Measurements from ENCODE around the gene FRMPD3.
A peak's percentile ranks its signal among the peaks of the same experiment; 100 is the strongest.

FRMPD3 gene

DNA sequence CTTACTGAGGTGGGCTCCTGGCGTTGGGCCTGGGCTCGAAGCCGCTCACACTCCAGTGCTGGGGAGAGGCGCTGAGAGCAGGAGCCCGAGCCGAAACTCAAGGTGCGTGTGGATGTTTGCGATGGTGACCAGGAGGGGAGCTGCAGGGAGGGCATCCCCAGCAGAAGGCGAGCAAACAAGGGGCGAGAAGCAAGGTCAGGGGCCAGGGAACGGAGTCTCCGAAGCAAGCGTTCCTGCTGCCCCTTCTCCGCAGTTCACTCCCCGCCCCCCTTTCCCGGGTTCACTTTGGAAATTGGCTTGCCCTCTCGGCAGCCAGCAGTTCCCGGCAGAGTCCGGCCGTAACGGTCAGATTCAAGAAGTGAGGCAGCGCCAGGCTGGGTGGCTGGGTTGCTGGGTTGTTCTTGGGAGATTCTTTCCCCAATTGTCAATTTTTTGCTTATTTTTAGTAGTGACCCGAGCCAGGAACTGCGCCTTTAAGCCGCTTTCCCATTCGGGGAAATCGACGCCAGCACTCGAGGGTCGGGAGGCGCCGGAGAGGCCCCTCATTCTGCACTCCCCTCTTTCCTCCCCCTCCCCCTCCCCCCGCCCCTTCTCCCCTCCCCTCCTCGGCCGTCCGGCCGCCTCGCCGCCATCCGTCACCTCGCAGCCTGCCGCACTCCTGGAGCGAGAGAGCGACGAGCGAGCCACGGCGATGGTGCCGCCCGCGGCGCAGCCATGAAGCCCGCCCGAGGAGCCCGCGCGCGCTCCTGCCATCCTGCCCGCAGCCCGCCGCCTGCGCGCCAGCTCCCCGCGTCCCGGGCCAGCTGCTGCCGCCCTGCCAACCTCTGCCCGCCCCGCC, at the start of gene FRMPD3:
Gene FRMPD3 (plus strand): TSS at position 655 of the 838 bp plus-strand sequence. CDS start 76,937 bp downstream, outside the sequence.
- Mint-ChIP-seq H3K27me3 (peaks cover 21 to 28% of the 10 kb centered on the region in 2 donors), H3K9me3 (no peaks in the 10 kb centered on the region), H3K4me1 (peaks cover 20 to 47% of the 10 kb centered on the region in 2 donors), H3K36me3 (no peaks in the 10 kb centered on the region), H3K27ac (peak within 1 kb of the TSS; percentile 65), H3K4me3 (peak within 1 kb of the TSS; percentile 78 to 83)
- peak; percentile 46 to 55 for ATAC-seq (replicated peaks)
- DNase-seq: no peak

DNA sequence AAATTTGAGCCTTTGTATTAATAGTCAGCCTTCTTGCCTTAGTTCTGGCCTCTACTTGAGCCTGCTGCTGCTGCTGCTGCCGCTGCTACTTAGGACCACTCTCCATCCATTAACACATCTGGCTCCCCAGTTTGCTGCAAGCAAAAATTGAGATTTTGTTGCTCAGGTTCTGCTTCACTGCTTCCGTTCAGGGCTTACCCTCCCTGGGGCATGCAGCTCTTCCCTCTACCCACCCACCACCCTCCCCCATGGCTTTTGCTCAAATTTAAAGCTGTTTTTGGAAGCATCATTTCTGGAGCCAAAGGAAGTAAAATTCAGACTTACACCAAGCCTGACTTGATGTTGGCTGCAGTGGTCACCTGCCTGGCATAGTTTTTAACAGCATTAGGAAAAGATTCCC, 28.9 kb upstream of the FRMPD3 start:
- DNase-seq (no peak), ATAC-seq (replicated peaks) (no peak)
- Mint-ChIP-seq H3K27me3 (peaks cover 26 to 30% of the 10 kb centered on the region in 2 donors), H3K36me3 (peaks cover 0 to under 1% of the 10 kb centered on the region in 2 donors), H3K9me3 (peaks cover 0 to 2% of the 10 kb centered on the region in 2 donors), H3K27ac (no peak overlapping the region), H3K4me3 (no peak overlapping the region), H3K4me1 (peaks cover 0 to 3% of the 10 kb centered on the region in 2 donors)

DNA sequence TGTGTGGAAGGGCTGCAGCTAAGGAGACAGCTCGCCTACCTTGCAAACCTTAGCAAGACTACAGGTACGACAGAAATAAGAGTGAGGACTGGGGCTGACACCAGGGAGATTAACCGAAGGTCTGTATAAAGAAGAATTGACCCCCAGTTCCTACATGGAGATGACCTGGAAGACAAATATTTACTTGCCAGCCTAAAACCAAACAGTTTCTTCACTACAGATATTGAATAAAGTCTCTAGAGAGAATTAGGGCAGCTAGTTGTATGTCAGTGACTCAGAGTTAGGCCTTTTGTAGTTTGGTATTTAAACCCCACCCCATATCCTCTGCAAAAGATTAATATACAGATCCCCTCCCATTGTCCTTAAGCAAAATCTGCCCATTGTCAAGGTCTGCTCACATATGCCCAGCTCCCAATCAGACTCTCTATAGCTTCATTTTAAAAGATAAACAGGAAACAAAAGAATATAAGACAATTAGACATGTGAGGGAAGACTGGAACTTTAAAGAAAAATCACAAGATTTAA, 28.1 kb upstream of the FRMPD3 start:
- peaks cover 0 to 3% of the 10 kb centered on the region in 2 donors for H3K4me1 Mint-ChIP-seq
- H3K27me3 Mint-ChIP-seq: peaks cover 26 to 35% of the 10 kb centered on the region in 2 donors
- DNase-seq: no peak
- no peak overlapping the region for H3K27ac Mint-ChIP-seq
- H3K4me3 Mint-ChIP-seq: no peak overlapping the region
- ATAC-seq (replicated peaks): no peak
- peaks cover 4 to 7% of the 10 kb centered on the region in 2 donors for H3K9me3 Mint-ChIP-seq
- peaks cover 0 to 1% of the 10 kb centered on the region in 2 donors for H3K36me3 Mint-ChIP-seq

DNA sequence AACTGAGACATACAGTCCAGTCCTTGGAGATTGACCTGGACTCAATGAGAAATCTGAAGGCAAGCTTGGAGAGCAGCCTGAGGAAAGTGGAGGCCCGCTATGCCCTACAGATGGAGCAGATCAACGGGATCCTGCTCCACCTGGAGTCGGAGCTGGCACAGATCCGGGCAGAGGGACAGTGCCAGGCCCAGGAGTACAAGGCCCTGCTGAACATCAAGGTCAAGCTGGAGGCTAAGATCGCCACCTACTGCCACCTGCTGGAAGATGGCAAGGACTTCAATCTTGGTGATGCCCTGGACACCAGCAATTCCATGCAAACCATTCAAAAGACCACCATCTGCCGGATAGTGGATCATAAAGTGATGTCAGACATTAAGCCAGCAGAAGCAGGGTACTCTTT, 20.4 kb upstream of the FRMPD3 start:
- no peak overlapping the region for H3K27ac Mint-ChIP-seq
- no peaks in the 10 kb centered on the region for H3K4me1 Mint-ChIP-seq
- no peak overlapping the region for H3K4me3 Mint-ChIP-seq
- H3K9me3 Mint-ChIP-seq: peaks cover 4 to 7% of the 10 kb centered on the region in 2 donors
- H3K27me3 Mint-ChIP-seq: peaks cover 15 to 19% of the 10 kb centered on the region in 2 donors
- ATAC-seq (replicated peaks) (no peak), DNase-seq (no peak)
- peaks cover 0 to 1% of the 10 kb centered on the region in 2 donors for H3K36me3 Mint-ChIP-seq

DNA sequence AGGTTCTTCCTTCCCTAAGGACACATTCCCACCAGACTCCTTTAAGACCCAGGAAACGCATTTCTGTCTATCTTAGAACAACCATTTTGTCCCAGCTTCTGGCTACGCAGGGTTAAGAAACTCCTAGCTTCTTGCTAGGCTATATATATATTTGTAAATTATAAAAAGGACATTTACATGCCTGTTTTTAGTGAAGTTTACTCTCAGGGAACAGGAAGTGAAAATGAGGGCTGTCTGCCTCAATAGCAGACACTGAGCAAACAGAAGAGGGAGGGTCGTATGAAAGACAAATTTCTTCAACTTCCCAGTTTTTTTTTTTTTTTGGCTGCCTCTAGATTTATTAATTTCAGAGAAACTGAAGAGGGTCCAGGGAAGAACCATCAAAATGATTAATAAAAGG, 9.3 kb upstream of the FRMPD3 start:
- no peaks in the 10 kb centered on the region for H3K27me3 Mint-ChIP-seq
- no peak overlapping the region for H3K4me3 Mint-ChIP-seq
- H3K36me3 Mint-ChIP-seq: no peaks in the 10 kb centered on the region
- DNase-seq (no peak), ATAC-seq (replicated peaks) (peak; percentile 27 to 51)
- peaks cover 20 to 53% of the 10 kb centered on the region in 2 donors for H3K4me1 Mint-ChIP-seq
- H3K27ac Mint-ChIP-seq: no peak overlapping the region
- no peaks in the 10 kb centered on the region for H3K9me3 Mint-ChIP-seq

DNA sequence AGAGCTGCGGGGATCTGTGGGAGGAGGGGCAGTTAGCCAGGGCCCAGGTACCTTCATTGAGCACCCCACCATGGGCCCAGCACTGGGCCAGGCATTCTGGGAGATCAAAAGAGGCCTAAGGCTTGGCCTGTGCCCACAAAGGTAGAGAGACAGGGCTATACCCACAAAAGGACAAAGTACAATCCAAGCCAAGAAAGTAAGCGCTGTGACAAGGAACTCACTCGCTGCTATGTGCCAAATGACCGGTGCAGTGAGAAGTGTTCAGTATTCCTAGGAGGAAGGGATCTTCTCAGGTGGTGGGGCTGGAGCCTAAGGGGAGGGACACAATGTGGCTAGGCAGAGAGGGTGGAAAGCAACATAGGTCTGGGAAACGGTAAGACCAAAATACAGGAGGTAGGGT, 8.8 kb upstream of the FRMPD3 start:
- Mint-ChIP-seq H3K27ac (no peak overlapping the region), H3K4me3 (no peak overlapping the region), H3K27me3 (no peaks in the 10 kb centered on the region), H3K9me3 (no peaks in the 10 kb centered on the region), H3K4me1 (peaks cover 20 to 58% of the 10 kb centered on the region in 2 donors), H3K36me3 (no peaks in the 10 kb centered on the region)
- DNase-seq (no peak), ATAC-seq (replicated peaks) (peak in 1 of 2 donors; percentile 10)

DNA sequence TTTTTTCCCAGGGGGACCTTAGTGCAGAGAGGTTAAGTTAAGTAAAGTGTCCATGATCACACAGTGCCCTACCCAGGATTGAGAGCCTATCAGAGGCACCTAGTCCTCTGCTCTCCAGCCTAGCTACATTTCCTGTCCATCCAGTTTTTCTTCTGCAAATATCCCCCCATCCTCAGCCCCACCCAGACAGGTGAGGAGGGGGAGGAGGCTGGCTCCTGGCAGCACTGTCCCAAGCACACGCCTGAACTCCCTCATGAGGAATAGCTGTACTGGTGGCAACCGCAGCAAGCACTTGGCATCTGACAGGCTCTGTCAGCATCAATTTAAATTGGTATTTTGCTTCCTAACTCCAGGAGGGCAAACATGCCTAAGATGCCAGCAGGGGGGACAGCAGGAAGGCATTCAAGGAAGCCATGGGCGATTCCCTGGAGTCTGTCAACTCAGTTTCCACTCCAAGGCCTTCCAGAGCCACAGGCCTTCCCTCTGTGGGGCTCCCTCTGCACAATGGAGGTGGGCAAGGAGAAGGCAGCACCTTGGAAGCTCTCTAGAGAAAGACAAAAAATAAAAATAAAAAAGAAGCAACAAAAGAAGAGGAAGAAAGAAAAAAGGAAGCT, 6.4 kb upstream of the FRMPD3 start:
- no peak for ATAC-seq (replicated peaks)
- no peaks in the 10 kb centered on the region for H3K9me3 Mint-ChIP-seq
- H3K27ac Mint-ChIP-seq: no peak overlapping the region
- no peaks in the 10 kb centered on the region for H3K36me3 Mint-ChIP-seq
- H3K4me1 Mint-ChIP-seq: peaks cover 20 to 59% of the 10 kb centered on the region in 2 donors
- H3K4me3 Mint-ChIP-seq: no peak overlapping the region
- DNase-seq: no peak
- H3K27me3 Mint-ChIP-seq: no peaks in the 10 kb centered on the region

DNA sequence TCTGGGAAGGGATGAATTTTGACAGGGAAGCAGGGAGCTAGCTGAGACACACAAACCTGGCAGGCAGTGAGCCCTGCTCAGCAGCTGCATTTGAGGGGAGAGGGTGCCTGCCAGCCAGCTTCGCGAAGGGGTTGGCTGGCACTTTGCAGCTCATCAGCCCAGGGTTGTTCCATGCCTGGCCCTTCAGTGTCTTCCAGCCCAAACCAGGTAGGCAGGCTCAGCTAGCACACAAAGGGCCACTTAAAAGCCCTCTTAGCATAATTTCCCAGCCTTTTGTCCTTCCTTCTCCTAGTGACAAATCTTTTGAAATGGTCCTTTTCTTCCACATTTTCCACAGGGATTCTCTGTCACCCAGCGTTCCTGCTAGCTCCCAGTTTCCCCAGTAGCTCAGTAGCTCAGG, 4.3 kb upstream of the FRMPD3 start:
- Mint-ChIP-seq H3K9me3 (no peaks in the 10 kb centered on the region), H3K4me3 (no peak overlapping the region), H3K4me1 (peaks cover 20 to 58% of the 10 kb centered on the region in 2 donors), H3K36me3 (no peaks in the 10 kb centered on the region), H3K27me3 (peaks cover 7 to 8% of the 10 kb centered on the region in 2 donors), H3K27ac (no peak overlapping the region)
- ATAC-seq (replicated peaks): no peak
- DNase-seq: no peak

DNA sequence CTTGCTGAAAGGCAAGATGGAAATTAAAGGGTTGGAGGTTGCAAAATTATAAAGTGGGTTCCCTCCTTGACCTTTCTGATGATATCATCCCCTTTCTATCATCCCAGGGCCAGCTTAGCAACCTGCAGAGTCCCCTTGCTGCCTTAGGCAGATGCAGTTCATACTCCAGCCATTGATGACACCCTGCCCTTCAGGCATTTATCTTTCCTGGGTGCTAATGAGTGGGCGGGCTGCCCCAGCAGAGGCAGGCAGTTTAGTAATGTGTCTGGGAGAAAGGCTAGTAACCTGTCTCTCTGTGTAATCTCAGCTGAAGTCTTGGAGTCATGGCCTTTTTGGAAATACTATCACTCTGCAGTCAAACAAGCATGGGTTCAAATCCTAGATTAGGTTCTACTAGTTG, 3.8 kb upstream of the FRMPD3 start:
- Mint-ChIP-seq H3K9me3 (no peaks in the 10 kb centered on the region), H3K27me3 (peaks cover 11 to 12% of the 10 kb centered on the region in 2 donors), H3K4me1 (peaks cover 19 to 58% of the 10 kb centered on the region in 2 donors), H3K4me3 (no peak overlapping the region), H3K27ac (no peak overlapping the region), H3K36me3 (no peaks in the 10 kb centered on the region)
- ATAC-seq (replicated peaks): no peak
- no peak for DNase-seq

DNA sequence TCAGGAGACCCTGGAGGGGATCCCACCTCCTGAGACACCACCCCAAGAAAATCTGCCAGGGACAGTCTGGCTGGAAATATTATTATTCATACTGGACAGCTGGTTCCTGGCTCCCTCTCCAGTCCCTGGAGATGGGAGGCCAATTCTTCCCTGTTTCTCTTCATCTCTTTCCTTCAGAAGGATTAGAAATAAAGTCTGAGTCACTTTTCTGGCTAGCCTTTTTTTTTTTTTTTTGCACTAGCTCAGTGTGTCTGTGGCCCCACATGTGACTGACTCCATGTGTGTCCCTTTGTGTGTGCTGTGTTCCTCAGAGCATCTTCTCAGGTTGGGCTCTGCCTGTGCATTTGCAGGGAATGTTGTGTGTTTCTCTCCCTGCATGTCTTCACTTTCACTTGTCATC, 1.8 kb upstream of the FRMPD3 start:
- no peaks in the 10 kb centered on the region for H3K36me3 Mint-ChIP-seq
- ATAC-seq (replicated peaks) (no peak), DNase-seq (no peak)
- peaks cover 24 to 62% of the 10 kb centered on the region in 2 donors for H3K4me1 Mint-ChIP-seq
- H3K4me3 Mint-ChIP-seq: no peak overlapping the region
- H3K27ac Mint-ChIP-seq: no peak overlapping the region
- peaks cover 21 to 27% of the 10 kb centered on the region in 2 donors for H3K27me3 Mint-ChIP-seq
- H3K9me3 Mint-ChIP-seq: no peaks in the 10 kb centered on the region

DNA sequence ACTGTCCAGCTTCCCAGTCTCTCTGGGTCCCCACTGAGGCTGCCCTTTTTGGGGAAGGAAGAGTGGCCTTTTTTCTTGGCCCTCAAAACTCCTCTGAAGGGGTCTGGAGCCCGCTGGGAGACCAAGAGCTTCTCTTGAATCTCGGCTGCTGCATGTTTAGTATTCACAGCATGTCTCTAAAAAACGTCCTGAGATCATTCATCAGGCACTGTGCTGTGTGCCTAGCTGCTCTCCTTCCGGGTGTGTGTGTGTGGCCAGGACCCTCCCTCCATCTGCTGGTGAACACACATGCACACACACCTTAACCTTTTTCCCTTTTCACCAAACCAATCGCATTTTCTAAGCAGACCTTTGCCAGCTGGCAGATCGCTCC, 841 bp upstream of the FRMPD3 start:
- ATAC-seq (replicated peaks): peak; percentile 14 to 22
- Mint-ChIP-seq H3K27me3 (peaks cover 21 to 28% of the 10 kb centered on the region in 2 donors), H3K4me3 (peak overlapping the region; percentile 68 to 83), H3K36me3 (no peaks in the 10 kb centered on the region), H3K9me3 (no peaks in the 10 kb centered on the region), H3K4me1 (peaks cover 24 to 53% of the 10 kb centered on the region in 2 donors), H3K27ac (peak overlapping the region; percentile 65)
- DNase-seq: no peak

DNA sequence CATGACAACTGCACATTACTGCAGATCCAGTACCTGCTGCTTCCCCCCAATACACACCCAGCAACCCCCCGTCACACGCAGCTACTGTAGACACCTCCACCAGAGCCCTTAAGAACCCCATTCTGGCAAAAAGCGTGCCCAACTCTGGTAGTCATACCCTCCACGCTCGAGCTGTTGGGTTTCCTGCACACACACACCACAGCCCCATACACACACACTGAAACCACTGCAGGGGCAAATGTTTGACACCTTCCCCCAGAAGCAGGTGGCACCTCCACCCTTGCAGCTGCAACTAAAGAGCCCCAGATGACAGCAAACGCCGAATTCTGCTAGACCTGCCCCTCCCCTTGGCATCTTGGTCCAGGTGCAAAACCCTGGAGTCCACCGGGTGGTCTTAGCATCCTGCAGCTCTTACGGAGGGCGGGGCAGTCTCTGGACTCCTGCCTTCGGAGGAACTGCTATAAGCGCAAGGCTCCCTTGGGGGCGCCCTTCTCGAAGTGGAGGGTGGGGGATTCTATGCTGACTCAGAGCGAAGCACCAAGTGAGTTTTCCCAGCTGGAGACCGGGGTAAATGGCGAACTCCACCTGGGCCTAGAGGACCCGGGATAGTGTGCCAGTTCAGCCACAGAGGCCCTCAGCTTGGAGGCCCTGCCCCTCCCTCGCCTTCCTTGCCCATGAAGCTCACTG, 1.5 kb downstream of the FRMPD3 start:
- DNase-seq (no peak), ATAC-seq (replicated peaks) (peak; percentile 22 to 40)
- H3K27me3 Mint-ChIP-seq: peaks cover 21 to 28% of the 10 kb centered on the region in 2 donors
- H3K4me1 Mint-ChIP-seq: peaks cover 16 to 32% of the 10 kb centered on the region in 2 donors
- no peaks in the 10 kb centered on the region for H3K36me3 Mint-ChIP-seq
- peak overlapping the region; percentile 78 to 83 for H3K4me3 Mint-ChIP-seq
- no peak overlapping the region for H3K27ac Mint-ChIP-seq
- no peaks in the 10 kb centered on the region for H3K9me3 Mint-ChIP-seq

DNA sequence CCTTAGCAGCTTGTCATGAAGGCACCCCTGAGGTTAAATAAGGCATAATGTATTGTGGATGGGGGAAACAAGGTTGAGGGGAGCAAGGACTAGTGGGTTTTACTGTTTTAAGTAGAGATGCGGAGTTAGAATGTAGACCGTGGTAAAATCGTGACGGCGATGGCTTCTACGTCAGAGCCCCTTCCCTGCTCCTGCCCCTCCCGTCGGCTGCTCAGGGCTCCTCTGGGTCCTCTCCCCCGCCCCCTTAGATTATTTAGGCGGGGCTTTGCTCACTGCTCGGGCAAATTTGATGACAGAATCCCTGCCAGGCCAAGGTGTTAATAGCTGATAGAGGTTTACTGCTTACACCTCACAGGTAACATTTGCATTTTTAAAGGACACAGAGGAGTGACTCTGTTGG, 2.3 kb downstream of the FRMPD3 start:
- Mint-ChIP-seq H3K36me3 (no peaks in the 10 kb centered on the region), H3K9me3 (no peaks in the 10 kb centered on the region), H3K27ac (no peak overlapping the region), H3K27me3 (peaks cover 23 to 28% of the 10 kb centered on the region in 2 donors), H3K4me3 (no peak overlapping the region), H3K4me1 (peaks cover 16 to 32% of the 10 kb centered on the region in 2 donors)
- DNase-seq (no peak), ATAC-seq (replicated peaks) (no peak)

DNA sequence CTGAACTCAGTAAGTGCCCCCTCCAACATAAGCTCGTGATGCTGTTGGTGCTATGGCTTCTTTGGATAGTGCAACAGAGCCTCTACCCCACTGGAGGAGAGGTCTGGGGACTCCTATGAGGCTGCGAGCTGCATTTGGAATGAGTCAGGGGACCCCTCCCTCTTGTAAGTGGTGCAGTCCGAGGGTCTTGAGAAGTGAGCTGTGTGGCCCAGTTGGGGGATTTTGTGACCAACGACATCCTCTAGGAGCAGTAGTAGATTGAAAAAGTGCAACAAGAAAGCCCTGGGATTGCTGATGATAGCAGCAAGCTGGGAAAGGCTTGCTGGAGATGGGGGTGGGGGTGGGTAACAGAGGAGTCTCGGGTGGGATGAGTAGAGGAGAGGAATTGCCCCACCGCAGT, 3.1 kb downstream of the FRMPD3 start:
- H3K4me3 Mint-ChIP-seq: no peak overlapping the region
- H3K4me1 Mint-ChIP-seq: peaks cover 16 to 32% of the 10 kb centered on the region in 2 donors
- no peak overlapping the region for H3K27ac Mint-ChIP-seq
- H3K9me3 Mint-ChIP-seq: no peaks in the 10 kb centered on the region
- H3K36me3 Mint-ChIP-seq: no peaks in the 10 kb centered on the region
- DNase-seq (no peak), ATAC-seq (replicated peaks) (no peak)
- H3K27me3 Mint-ChIP-seq: peaks cover 27 to 28% of the 10 kb centered on the region in 2 donors

Data from stimulated activated naive B cell treated with anti-CD40 and anti-IgM and Interleukin-4, amounts not matched to agents 10 μg/mL and 1 μg/mL and 100 μg/mL, for 72 hours (primary cell).